Activated naive CD4-positive, alpha-beta T cell treated with anti-CD3 and anti-CD28 coated beads, Interleukin-2, amount 50 U/mL, for 24 hours (primary cell): Measurements from ENCODE around the gene LRRC75B.
"Not testable (repeated sequence)": the region's sequence is repeated elsewhere in the genome, so short reads cannot be mapped to it uniquely, and the experiment has no call there.

Experiments
- H3K27ac Mint-ChIP-seq: one replicate; pipeline ENCODE4 v1.8.0; 2021; ENCODE audit warnings: mild to moderate bottlenecking, mixed read lengths
- H3K27me3 Mint-ChIP-seq: one replicate; pipeline ENCODE4 v1.8.0; 2021; ENCODE audit warnings: mixed read lengths
- H3K36me3 Mint-ChIP-seq: one replicate; pipeline ENCODE4 v1.8.0; 2021; ENCODE audit warnings: mixed read lengths
- H3K4me1 Mint-ChIP-seq: one replicate; pipeline ENCODE4 v1.8.0; 2021; ENCODE audit warnings: mixed read lengths
- H3K4me3 Mint-ChIP-seq: one replicate; pipeline ENCODE4 v1.8.0; 2021; ENCODE audit warnings: mild to moderate bottlenecking, mixed read lengths
- H3K9me3 Mint-ChIP-seq: one replicate; pipeline ENCODE4 v1.8.0; 2021; ENCODE audit warnings: mixed read lengths

The LRRC75B gene

GRCh38 chr22:24592851-24593558, at the start of gene LRRC75B:
LRRC75B (minus strand) TSS chr22:24593073; CDS start chr22:24593039, 34 bp downstream.
- Mint-ChIP-seq H3K27ac (no peak within 1 kb of the TSS), H3K4me3 (peak within 1 kb of the TSS; percentile 80), H3K36me3 (no peaks in the 10 kb centered on the region)

GRCh38 chr22:24642307-24642706, 49.4 kb upstream of the LRRC75B start:
- not testable (repeated sequence) for H3K27ac Mint-ChIP-seq, H3K36me3 Mint-ChIP-seq, H3K4me1 Mint-ChIP-seq, H3K27me3 Mint-ChIP-seq, H3K9me3 Mint-ChIP-seq, H3K4me3 Mint-ChIP-seq

More at GRCh38 chr22:24592851-24593558, at the start of gene LRRC75B:
- Mint-ChIP-seq H3K9me3 (no peaks in the 10 kb centered on the region), H3K4me1 (peaks cover 5% of the 10 kb centered on the region), H3K27me3 (peaks cover 1% of the 10 kb centered on the region)

DNA sequence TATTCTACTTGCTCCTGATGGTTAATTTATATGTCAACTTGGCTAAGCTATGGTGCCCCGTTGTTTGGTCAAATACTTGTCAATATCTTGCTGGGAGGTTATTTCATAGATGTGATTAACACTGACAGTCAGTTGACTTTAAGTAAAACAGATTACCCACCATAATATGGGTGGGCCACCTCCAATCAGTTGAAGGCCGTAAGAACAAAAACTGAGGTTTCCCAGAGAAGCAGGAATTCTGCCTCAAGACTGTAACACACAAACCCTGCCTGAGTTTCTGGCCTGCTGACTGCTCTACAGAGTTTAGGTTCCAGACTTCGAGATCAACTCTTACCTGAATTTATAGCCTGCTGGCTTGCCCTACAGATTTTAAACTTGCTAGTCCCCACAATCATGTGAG, 43.6 kb upstream of the LRRC75B start:
- not testable (repeated sequence) for H3K27me3 Mint-ChIP-seq, H3K27ac Mint-ChIP-seq, H3K36me3 Mint-ChIP-seq, H3K9me3 Mint-ChIP-seq, H3K4me3 Mint-ChIP-seq
- H3K4me1 Mint-ChIP-seq, result peaks cover 24% of the 10 kb centered on the region

DNA sequence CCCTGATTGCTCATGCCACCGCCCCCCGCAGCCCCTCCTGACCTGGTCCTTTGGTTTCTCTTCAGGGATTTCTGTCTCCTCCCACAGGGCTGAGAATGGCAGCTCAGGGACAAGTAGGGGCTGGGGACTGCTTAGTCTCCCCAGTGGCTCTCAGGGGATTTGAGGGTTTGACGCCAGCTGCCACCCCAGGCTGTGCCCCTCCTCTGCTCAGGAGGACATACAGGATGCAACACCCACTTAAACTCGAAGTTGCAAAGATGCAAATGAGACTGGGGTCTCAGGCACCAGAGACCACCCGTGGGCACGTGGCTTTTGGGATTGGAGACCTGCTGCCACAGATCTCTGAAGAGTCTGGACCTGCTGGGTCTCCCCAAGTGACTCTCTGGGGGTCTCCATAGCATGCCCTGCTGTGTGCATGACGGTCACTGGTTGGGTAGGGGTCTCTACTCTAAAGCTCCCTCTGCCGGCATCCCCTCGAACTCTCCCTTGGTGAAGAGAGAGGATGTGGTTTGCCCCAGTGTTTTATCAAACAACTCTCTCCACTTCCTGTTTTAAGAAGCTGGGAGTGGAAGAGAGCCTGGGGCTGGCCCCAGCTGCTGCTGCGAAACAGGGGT, 42.0 kb upstream of the LRRC75B start:
- H3K9me3 Mint-ChIP-seq, H3K27me3 Mint-ChIP-seq, H3K36me3 Mint-ChIP-seq, H3K4me3 Mint-ChIP-seq: not testable (repeated sequence)
- Mint-ChIP-seq H3K27ac (peak overlapping the region; percentile 65), H3K4me1 (peaks cover 24% of the 10 kb centered on the region)

- not testable (repeated sequence) for H3K36me3 Mint-ChIP-seq
- H3K27ac Mint-ChIP-seq, result peak overlapping the region; percentile 18
Observed at GRCh38 chr22:24633231-24634023, 40.6 kb upstream of the LRRC75B start.

DNA sequence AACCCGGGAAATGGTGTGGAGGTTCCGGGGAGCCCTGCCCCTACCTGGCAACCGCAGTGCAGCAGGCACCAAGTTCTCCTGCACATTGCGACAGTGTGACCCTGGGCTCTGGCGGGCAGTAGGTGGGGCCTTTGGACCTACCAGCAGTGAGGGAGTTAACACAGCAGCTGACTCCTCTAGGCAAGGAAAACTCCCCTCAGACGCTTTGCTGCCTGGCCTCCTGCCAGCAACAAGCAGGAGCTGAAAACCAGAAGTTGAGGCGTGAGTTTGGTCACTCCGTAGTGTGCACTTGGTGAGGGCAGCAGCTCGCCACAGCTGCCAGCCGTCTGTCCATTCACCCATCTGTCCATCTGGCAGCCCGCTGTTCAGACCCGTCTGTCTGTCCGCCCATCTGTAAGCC, 39.8 kb upstream of the LRRC75B start:
- H3K36me3 Mint-ChIP-seq, H3K27me3 Mint-ChIP-seq, H3K9me3 Mint-ChIP-seq, H3K27ac Mint-ChIP-seq, H3K4me3 Mint-ChIP-seq: not testable (repeated sequence)
- peaks cover 24% of the 10 kb centered on the region for H3K4me1 Mint-ChIP-seq

More at GRCh38 chr22:24633231-24634023, 40.6 kb upstream of the LRRC75B start:
- not testable (repeated sequence) for H3K9me3 Mint-ChIP-seq, H3K27me3 Mint-ChIP-seq
- H3K4me1 Mint-ChIP-seq, result peaks cover 24% of the 10 kb centered on the region
- H3K4me3 Mint-ChIP-seq, result peak overlapping the region; percentile 2

DNA sequence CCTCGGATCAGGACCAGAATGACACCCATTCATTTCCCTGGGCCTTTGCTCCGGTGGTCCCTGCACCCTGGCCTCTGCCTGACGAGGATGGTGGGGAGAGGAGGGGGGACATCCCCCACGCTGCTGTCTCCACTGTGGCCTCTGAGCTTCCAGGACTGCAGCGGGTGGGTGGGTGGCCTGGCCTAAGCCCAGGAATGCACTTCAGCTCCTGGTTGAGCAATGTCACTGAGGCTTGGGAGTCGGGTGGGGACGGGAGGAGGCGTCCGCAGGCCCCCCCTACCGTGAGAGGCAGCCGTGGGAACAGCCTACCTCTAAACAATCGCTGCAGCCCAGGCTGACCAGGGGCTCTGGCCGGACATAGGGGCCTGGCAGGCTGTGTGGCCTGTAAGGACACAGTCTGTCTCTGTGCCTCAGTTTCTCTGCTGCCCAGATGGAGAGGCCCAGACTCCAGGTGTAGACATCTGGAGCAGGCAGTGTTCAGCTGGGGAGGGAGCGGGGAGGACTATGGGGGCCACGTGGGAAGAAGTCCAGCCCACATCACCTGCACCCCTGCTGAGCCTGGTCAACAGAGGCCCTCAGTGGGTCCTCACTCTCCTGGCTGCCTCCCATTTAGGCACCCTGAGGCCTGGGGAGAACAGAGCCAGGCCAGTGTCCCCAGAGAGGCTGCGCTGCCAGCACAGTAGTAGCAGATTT, 38.7 kb upstream of the LRRC75B start:
- H3K27me3 Mint-ChIP-seq, H3K36me3 Mint-ChIP-seq, H3K9me3 Mint-ChIP-seq, H3K4me3 Mint-ChIP-seq, H3K27ac Mint-ChIP-seq: not testable (repeated sequence)
- peaks cover 22% of the 10 kb centered on the region for H3K4me1 Mint-ChIP-seq

DNA sequence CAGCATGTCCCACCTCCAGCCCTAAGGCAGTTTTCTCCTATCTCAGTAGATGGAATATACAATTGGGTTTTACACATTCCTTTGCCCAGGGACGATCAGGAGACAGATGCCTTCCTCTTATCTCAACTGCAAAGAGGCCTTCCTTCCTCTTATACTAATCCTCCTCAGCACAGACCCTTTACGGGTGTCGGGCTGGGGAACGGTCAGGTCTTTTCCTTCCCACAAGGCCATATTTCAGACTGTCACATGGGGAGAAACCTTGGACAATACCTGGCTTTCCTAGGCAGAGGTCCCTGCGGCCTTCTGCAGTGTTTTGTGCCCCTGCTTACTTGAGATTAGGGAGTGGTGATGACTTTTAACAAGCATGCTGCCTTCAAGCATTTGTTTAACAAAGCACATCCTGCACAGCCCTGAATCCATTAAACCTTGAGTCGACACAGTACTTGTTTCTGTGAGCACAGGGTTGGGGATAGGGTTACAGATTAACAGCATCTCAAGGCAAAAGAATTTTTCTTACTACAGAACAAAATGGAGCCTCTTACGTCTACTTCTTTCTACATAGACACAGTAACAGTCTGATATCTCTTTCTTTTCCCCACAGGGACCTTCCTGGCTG, 38.0 kb upstream of the LRRC75B start:
- not testable (repeated sequence) for H3K27me3 Mint-ChIP-seq, H3K27ac Mint-ChIP-seq, H3K36me3 Mint-ChIP-seq, H3K9me3 Mint-ChIP-seq, H3K4me3 Mint-ChIP-seq
- H3K4me1 Mint-ChIP-seq, result peaks cover 19% of the 10 kb centered on the region

DNA sequence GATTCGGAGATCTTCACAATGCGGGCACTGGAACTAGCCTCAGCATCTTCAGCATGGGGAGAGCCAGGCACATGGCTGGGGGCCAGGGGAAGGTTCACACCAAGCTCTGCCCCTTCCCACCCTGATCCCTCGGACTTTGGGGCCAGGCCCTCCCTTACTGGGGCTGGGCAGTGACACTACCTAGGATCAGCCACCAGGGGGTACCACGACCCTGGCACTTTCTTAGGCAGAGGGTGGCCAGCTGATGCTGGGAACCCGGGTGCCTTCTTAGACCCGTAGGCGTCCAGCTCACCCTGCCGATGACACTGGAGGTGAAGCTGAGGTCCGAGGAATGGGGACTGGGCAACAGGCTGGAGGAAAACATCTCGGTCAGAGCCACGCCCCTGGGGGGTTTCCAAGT, 36.2 kb upstream of the LRRC75B start:
- H3K9me3 Mint-ChIP-seq, H3K27me3 Mint-ChIP-seq, H3K27ac Mint-ChIP-seq, H3K4me3 Mint-ChIP-seq, H3K36me3 Mint-ChIP-seq, H3K4me1 Mint-ChIP-seq: not testable (repeated sequence)

DNA sequence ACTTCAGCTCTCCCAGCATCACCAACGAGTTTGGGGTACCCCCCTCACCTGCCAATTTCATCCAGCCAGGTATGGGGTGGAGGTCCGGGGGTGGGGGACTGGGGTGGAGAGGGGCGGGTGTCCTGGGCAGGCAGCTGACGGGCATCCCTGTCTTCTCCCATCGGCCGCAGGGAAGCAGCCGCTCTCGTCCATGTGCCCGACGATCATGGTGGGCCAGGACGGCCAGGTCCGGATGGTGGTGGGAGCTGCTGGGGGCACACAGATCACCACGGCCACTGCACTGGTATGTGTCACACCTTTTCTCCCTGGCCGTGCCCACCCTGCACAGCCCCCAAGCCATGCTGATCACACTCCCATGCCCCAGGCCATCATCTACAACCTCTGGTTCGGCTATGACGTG, 35.0 kb upstream of the LRRC75B start:
- H3K27me3 Mint-ChIP-seq, H3K4me3 Mint-ChIP-seq: not testable (repeated sequence)

DNA sequence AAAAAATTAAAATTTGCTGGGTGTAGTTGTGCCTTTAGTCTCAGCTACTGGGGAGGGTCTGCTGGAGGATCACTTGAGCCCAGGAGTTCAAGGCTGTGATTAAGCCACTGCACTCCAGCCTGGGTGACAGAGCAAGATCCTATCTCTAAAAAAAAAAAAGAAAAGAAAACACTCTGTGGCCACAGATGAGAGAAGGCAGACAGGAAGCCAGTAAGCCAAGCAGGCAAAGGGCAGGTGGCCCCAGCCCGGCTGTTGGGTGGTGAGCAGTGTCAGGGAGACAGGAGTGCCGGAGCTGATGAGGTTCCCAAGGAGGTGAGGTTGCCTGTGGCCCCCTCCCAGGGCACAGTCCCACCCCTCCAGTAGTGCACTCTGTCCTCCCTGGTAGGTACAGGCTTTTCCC, 29.7 kb upstream of the LRRC75B start:
- not testable (repeated sequence) for H3K4me1 Mint-ChIP-seq, H3K27me3 Mint-ChIP-seq, H3K27ac Mint-ChIP-seq, H3K36me3 Mint-ChIP-seq, H3K9me3 Mint-ChIP-seq, H3K4me3 Mint-ChIP-seq

More for the DNA sequence above, 35.0 kb upstream of the LRRC75B start:
- H3K27ac Mint-ChIP-seq, H3K4me1 Mint-ChIP-seq, H3K36me3 Mint-ChIP-seq, H3K9me3 Mint-ChIP-seq: not testable (repeated sequence)

DNA sequence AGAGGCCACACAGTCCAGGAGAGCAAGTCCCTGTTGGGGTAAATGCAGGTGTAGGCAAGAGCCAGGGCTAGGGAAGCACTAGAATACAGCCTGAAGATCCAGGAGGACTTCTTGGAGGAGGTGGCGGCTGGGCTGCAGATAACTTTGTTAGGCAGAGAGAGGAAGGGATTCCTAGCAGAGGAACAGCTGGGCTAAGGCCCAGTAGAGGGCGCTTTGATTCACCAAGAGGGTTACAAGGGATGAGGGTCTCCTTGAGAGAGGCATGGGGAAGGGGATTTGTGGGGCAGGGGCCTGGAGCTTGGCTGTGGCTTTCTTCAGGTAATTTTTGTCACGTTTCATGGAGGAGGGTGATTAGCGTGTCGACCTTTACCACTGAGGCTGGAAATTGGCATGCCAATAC, 28.4 kb upstream of the LRRC75B start:
- H3K9me3 Mint-ChIP-seq, result not testable (repeated sequence)

DNA sequence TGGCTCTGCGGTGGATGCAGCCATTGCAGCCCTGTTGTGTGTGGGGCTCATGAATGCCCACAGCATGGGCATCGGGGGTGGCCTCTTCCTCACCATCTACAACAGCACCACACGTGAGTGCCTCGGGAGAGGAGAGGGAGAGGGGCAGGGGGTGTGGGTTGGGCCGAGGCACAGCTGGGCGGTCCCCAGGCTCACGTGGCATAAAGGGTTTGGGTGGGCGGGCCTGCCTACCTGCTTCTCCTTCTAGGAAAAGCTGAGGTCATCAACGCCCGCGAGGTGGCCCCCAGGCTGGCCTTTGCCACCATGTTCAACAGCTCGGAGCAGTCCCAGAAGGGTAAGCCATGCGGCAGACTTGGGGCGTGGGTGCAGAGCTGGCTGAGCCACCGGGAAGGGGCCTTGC, 21.9 kb upstream of the LRRC75B start:
- not testable (repeated sequence) for H3K36me3 Mint-ChIP-seq, H3K27ac Mint-ChIP-seq, H3K27me3 Mint-ChIP-seq, H3K4me1 Mint-ChIP-seq, H3K4me3 Mint-ChIP-seq, H3K9me3 Mint-ChIP-seq

More for the DNA sequence above, 28.4 kb upstream of the LRRC75B start:
- H3K4me3 Mint-ChIP-seq, H3K36me3 Mint-ChIP-seq, H3K27me3 Mint-ChIP-seq, H3K4me1 Mint-ChIP-seq, H3K27ac Mint-ChIP-seq: not testable (repeated sequence)

DNA sequence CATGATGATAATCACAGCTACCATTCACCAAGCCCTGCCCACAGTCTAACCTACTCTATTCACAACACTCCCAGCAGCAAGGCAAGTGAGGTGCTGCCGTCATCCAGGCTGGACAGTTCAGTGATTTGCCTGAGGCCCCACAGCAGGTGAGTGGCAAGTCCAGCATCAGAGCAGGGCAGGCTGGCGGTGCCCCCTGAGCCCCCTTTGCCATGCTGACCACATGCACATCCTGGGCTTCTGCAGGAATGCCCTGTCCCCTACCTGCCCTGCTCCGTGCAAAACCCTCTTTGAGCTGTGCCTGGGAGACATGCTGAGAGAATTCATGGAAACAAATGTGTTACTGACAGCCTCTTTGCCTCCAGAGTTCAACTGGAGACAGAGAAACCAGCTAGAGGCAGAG, 17.0 kb upstream of the LRRC75B start:
- H3K27ac Mint-ChIP-seq, H3K4me1 Mint-ChIP-seq, H3K27me3 Mint-ChIP-seq, H3K4me3 Mint-ChIP-seq, H3K36me3 Mint-ChIP-seq, H3K9me3 Mint-ChIP-seq: not testable (repeated sequence)

DNA sequence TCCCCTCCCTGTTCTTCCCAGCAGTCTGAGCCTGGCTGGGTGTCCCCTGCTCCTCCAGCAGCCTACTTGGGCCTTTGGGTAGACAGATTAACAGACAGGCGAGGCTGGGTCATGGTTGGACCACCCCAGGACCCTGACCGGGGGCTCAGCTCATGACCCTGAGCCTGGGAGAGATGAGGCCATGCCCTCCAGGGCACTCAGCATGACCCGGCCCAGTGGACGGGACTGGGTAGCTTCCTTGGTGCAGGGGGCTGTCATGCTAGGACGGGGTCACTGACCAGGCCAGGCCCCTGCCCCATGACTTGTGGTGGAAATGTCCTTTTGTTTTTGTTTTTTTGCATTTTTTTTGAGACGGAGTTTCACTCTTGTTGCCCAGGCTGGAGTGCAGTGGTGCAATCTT, 15.5 kb upstream of the LRRC75B start:
- H3K27ac Mint-ChIP-seq, H3K9me3 Mint-ChIP-seq, H3K27me3 Mint-ChIP-seq, H3K36me3 Mint-ChIP-seq: not testable (repeated sequence)
- H3K4me1 Mint-ChIP-seq, result peaks cover 19% of the 10 kb centered on the region
- H3K4me3 Mint-ChIP-seq, result peak overlapping the region; percentile 96
